GM18873 (cell line): ENCODE results near the gene QKI.
"Not testable (repeated sequence)": the region's sequence is repeated elsewhere in the genome, so short reads cannot be mapped to it uniquely, and the experiment has no call there.

Experiments used
- ATAC-seq: cut with Tn5 transposase; IDR thresholded peaks from one replicate; pipeline ENCODE4 v1.9.1; 2021; ENCODE audit warnings: mild to moderate bottlenecking, moderate library complexity, moderate number of reproducible peaks; ENCODE audit not compliant: unreplicated experiment, low FRiP score

Gene QKI

GRCh38 chr6:163570579-163571231 lies 156.2 kb downstream of the QKI start:
- no peak for ATAC-seq

- no peak for ATAC-seq
Measured at GRCh38 chr6:163571730-163572129, 157.2 kb downstream of the QKI start.

- no peak for ATAC-seq
Measured at GRCh38 chr6:163572612-163573011, 158.1 kb downstream of the QKI start.

- ATAC-seq, result no peak
Measured at GRCh38 chr6:163573503-163574179, 159.1 kb downstream of the QKI start.

GRCh38 chr6:163576114-163576513 lies 161.6 kb downstream of the QKI start:
- ATAC-seq, result no peak

- no peak for ATAC-seq
Measured at GRCh38 chr6:163577404-163577803, 162.9 kb downstream of the QKI start.

GRCh38 chr6:163579111-163579879 lies 164.8 kb downstream of the QKI start:
- ATAC-seq, result no peak

GRCh38 chr6:163579880-163580295 lies 165.4 kb downstream of the QKI start:
- no peak for ATAC-seq

- ATAC-seq, result no peak
Measured at GRCh38 chr6:163580311-163581030, 166.0 kb downstream of the QKI start.

- no peak for ATAC-seq
Measured at GRCh38 chr6:163583558-163583957, 169.0 kb downstream of the QKI start.

- no peak for ATAC-seq
Measured at GRCh38 chr6:163585932-163586437, 171.5 kb downstream of the QKI start.

GRCh38 chr6:163586888-163587287 lies 172.4 kb downstream of the QKI start:
- no peak for ATAC-seq

GRCh38 chr6:163588220-163588919 lies 173.9 kb downstream of the QKI start:
- no peak for ATAC-seq

GRCh38 chr6:163589387-163589786 lies 174.9 kb downstream of the QKI start:
- no peak for ATAC-seq

- not testable (repeated sequence) for ATAC-seq
Measured at GRCh38 chr6:163590132-163590531, 175.6 kb downstream of the QKI start.

GRCh38 chr6:163592872-163593271 lies 178.4 kb downstream of the QKI start:
- no peak for ATAC-seq

GRCh38 chr6:163596174-163596573 lies 181.7 kb downstream of the QKI start:
- ATAC-seq, result no peak

GRCh38 chr6:163599136-163599535 lies 184.6 kb downstream of the QKI start:
- ATAC-seq, result no peak

GRCh38 chr6:163599684-163600083 lies 185.2 kb downstream of the QKI start:
- no peak for ATAC-seq

GRCh38 chr6:163600331-163600730 lies 185.8 kb downstream of the QKI start:
- no peak for ATAC-seq
